RPMI8226 (cell line): ENCODE measurements around the gene TRIM4.
A peak's percentile ranks its signal among the peaks of the same experiment; 100 is the strongest.
"Not testable (repeated sequence)": the region's sequence is repeated elsewhere in the genome, so short reads cannot be mapped to it uniquely, and the experiment has no call there.

ENCODE experiments used
- DNase-seq: peaks from one replicate; pipeline ENCODE4 v3.0.0-alpha.2; 2015

TRIM4 gene, protein sequence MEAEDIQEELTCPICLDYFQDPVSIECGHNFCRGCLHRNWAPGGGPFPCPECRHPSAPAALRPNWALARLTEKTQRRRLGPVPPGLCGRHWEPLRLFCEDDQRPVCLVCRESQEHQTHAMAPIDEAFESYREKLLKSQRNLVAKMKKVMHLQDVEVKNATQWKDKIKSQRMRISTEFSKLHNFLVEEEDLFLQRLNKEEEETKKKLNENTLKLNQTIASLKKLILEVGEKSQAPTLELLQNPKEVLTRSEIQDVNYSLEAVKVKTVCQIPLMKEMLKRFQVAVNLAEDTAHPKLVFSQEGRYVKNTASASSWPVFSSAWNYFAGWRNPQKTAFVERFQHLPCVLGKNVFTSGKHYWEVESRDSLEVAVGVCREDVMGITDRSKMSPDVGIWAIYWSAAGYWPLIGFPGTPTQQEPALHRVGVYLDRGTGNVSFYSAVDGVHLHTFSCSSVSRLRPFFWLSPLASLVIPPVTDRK

DNA sequence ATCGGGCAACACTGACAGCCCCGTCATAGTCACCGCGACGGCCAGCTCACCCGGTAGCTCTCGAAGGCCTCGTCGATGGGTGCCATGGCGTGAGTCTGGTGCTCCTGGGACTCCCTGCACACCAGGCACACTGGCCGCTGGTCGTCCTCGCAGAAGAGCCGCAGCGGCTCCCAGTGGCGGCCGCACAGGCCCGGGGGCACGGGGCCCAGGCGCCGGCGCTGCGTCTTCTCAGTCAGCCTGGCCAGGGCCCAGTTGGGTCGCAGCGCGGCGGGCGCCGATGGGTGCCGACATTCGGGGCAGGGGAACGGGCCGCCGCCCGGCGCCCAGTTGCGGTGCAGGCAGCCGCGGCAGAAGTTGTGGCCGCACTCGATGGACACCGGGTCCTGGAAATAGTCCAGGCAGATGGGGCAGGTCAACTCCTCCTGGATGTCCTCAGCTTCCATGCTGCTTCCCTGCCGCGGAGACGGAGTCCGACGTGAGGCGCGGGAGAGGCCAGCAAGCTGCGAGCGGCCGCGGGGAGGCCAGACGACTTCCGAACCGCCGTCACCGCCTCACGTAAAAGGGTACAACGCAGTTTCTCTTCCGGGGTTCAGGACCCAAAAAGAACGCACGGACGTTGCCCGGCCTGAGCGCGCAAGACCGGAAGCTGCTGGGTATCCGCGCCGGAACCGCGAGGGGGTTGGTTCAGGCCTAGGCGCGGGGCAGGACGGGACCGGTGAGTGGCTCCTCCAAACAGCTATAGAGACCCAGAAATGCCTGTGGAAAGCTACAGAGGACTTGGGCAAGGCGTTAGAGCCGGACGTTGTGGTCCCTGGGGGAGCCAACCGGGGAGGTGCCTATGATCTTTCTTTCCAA lies at the start of gene TRIM4:
Gene TRIM4 (minus strand): TSS at position 572 of the 855 bp plus-strand sequence. CDS start 129 bp downstream, at position 443.
- peak; percentile 97 for DNase-seq

DNA sequence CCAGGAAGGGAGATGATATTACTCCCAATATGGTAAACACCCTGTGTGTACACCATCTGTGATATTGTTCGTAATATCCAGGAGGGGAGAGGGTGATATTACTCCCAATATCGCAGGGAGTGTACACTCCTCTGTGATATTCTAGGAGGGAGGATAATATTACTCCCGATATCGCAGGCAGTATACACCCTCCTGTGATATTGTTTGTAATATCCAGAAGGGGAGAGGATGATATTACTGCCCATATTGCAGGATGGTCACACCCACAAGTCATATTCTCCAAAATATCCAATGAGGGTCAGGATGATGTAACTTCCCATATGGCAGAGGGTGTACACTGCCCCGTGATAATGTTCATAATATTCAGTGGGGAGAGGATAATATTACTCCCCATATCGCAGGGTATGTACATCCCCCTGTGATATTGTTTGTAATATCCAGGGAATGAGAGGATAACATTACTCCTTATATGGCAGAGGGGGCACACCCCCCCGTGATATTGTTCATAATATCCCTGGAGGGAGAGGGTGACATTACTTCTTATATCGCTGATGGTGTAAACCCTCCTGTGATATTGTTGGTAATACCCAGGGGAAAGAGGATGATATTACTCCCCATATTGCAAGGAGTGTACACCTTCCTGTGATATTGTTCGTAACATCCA lies 39.4 kb upstream of the TRIM4 start:
- DNase-seq: no peak

DNA sequence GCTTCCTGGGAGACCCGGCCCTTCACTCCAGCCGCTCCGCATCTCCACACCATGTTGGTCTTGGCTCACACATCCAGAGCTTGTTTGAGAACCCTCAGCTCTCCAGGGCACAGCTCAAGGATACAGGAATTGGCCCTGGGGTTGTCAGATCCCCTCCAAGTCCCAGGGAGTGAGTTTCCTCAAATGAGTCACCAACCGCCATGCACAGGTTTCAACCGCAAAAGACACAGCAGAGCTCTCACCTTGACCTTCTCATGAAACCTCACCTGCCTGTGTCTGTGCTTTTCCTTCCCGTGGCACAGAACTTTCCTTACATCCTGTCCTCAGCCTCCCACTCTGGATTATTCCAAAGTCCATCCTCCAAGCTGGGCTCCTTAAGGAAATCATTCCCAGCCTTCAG lies 35.9 kb upstream of the TRIM4 start:
- peak; percentile 60 for DNase-seq

DNA sequence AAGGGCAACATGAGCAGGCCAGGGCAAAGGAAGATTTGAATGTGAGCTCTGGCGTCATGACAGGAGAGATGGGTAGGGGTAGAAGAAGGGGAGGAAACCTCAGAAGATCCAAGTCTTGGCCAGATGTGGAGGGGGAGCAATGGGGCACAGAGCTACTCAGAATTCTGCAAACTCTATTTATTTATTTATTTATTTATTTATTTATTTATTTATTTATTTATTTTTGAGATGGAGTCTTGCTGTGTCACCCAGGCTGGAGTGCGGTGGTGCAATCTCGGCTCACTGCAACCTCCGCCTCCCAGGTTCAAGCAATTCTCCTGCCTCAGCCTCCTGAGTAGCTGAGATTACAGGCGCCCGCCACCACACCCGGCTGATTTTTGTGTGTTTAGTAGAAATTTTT lies 35.3 kb upstream of the TRIM4 start:
- DNase-seq: not testable (repeated sequence)

DNA sequence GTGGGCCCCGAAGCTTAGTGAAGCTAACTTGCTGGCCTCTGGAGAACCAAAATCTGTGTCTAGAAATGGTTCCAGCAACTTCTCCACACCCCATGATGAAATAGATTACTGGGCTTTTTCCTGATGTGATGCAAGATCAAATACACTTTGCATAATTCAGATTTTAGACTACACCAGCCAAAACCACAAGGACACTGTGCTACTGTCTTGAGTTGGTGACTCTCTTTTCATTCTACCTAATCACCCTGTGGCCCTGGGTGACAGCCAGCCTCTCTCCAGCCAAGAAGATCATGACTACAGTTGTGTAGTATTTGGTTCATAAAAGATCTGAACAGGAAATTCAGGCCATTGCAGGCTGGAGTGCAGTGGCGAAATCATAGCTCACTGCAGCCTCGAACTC lies 34.3 kb upstream of the TRIM4 start:
- peak; percentile 16 for DNase-seq

DNA sequence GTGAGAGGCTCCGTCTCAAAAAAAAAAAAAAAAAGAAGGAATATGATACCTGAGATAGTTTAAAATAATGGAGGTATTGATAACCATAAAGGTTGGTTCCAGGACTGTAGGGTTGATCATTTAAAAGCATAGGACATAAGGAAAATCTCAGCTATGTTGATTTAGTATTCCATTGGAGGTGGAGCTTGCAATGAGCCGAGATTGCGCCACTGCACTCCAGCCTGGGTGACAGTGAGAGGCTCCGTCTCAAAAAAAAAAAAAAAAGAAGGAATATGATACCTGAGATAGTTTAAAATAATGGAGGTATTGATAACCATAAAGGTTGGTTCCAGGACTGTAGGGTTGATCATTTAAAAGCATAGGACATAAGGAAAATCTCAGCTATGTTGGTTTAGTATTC lies 33.3 kb upstream of the TRIM4 start:
- DNase-seq: not testable (repeated sequence)

DNA sequence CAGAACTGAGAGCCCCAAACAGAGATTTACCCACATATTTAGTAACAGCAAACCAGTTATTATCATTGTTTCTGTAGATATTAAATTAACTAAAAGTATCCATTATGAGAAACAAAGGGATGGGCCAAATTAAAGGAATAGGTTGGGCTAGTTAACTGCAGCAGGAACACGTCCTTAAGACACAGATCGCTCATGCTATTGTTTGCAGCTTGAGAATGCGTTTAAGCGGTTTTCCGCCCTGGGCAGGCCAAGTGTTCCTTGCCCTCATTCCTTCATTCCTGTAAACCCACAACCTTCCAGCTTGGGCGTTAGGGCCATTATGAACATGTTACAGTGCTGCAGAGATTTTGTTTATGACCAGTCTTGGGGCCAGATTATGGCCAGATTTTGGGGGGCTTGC lies 31.5 kb upstream of the TRIM4 start:
- DNase-seq: not testable (repeated sequence)

DNA sequence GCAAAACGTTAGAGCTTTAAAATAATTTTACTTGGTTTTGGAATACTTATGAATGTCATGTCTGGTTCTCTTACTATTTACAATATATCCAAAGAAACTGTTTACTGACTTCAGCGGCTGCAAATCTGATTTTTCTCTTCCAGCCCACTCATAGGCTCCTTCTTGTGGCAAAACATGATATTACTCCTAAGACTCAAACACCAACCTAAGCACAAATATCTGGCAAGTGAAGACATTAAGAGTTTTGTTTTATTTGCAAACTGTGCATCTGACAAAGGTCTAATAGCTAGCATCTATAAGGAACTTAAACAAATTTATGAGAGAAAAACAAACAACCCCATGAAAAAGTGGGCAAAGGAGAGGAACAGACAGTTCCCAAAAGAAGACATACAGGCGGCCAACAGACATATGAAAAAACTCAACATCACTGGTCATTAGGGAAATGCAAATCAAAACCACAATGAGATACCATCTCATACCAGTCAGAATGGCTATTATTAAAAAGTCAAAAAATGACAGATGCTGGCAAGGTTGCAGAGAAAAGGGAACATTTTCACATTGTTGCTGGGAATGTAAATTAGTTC lies 30.4 kb upstream of the TRIM4 start:
- peak; percentile 41 for DNase-seq

DNA sequence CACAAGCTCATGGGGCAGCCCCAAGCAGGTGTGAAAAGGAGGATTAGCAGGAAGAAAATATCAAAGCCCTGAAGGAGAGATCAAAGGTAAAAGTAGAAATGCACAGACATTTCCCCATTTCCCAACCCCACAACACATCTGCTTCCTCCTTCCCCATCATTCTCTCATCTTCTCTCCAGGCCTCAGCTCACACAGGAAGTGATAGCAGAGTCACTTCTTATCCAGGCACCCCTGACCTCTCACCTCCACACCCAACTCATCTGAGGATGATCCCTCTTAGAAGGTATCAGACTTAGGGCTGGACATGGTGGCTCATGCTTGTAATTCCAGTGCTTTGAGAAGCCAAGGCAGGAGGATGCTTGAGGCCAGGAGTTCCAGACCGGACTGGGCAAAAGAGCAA lies 28.3 kb upstream of the TRIM4 start:
- DNase-seq: no peak

DNA sequence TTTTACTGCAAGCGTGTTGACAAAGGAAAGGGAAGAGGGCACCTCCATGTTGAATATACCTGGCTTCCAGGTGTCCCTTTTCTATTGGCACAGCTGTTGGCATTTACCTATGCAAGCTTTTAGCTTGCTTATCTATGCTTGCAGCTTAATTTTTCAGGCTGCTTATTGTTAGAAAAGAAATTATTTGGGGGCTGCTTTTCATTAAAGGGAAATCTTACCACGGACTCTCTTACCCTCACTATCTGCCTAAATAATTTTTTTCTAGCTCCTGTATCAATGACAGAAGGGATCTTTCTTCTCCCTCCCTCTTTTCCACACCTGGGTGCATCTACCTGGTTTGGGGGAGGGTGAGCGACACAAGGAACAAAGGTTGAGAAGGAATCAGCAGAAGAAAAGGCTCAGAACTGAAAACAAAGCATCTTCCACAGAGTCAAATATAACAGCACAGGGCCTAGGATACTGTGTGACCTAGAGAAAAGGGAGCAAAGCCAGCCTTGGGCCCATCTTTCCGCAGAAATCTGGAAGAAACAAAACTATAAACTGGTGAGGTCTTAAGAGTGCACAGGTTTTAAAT lies 25.3 kb upstream of the TRIM4 start:
- DNase-seq: no peak

DNA sequence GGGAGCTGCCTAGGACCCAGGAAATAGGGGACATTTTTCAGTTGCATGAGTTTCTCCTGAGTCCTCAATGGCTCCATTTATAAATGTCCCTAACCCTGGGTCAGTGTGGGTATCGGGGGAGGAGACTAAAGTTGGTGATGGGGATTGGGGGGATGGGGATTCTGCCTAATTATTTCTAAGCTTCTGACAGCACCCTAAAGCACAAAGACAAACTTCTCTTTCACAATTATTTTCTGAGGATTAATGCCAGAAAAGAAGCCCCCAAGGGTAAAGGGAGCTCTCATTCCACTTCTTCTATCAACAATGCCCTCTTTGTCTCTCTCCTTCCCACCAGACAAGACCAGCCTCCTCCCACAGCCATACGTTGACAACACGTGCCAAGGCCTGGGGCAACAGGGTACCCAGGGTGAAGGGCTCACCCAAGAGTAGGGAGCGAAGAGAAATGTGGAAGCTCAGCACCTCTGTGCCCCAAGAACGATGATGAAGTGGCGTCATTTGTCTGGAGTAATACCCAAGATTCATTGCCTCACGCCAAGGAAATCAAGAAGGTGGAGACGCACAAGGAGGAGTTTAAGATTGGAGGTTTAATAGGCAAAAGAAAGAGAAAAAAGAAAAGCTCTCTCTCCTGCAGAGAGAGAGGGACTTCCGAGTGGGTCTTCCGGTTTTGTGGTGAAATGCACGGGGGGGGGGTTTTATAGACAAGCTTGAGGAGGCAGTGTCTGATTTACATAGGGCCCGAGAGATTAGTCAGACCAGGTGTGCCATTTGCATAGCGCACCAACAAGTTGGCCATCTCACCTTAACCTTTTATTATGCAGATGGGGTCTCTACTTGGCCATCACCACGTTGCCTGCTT lies 24.5 kb upstream of the TRIM4 start:
- DNase-seq: no peak

DNA sequence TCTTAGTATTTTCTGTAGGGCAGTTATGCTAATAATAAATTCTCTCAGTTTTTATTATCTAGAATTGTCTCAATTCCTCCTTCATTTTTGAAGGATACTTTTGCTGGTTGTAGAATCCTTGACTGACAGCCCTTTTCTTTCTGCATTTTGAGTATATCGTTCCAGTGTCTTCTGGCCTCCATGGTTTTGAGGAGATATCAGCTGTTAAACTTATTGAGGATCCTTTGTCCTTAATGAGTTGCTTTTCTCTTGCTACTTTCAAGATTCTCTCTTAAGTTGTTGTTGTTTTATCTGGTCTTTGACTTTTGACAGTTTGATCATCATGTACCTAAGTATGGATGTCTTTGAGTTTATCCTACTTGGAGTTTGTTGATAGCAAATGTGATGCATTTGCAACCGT lies 19.0 kb upstream of the TRIM4 start:
- DNase-seq: no peak

DNA sequence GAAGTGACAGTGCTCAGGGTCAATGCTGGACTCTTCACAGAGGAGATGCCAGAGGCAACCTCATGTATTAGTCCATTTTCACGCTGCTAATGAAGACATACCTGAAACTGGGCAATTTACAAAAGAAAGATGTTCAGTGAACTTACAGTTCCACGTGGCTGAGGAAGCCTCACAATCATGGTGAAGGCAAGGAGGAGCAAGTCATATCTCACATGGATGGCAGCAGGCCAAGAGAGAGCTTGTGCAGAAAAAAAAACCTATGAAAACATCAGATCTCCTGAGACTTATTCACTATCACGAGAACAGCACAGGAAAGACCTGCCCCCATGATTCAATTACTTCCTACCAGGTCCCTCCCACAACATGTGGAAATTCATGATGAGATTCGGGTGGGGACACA lies 15.7 kb upstream of the TRIM4 start:
- peak; percentile 51 for DNase-seq

DNA sequence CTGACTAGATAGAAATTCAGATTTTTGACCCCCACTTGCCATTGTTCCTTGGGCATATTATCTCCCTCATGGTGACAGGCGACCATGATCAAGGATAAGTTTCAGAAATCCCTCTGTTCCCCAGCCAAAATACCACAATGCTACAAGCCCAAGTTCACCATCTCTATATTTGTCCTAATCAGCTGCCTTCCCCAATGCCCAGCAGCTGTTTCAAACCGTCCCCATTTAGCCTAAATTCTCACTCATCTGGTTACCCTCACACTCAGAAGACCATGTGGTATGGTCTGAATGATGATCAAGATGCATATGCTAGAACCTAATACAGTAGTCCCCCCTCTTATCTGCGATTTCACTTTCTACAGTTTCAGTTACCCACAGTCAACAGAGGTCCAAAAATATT lies 11.0 kb upstream of the TRIM4 start:
- DNase-seq: no peak

DNA sequence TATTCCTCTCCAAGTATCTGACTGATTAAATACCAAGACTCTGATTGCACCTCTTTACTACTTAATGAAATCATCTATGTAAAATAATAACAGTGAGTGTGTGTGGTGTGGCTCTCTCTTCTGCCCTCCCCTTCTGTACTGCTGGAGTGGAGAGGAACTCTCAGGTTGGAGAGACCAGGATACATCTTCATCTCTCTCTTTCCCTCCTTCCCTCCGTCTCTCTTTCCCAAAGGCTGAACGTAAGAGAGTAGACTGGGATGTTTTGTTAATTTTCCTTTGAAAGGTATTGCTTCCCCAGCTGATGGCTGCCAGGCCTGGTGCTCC lies 10.4 kb upstream of the TRIM4 start:
- DNase-seq: no peak

DNA sequence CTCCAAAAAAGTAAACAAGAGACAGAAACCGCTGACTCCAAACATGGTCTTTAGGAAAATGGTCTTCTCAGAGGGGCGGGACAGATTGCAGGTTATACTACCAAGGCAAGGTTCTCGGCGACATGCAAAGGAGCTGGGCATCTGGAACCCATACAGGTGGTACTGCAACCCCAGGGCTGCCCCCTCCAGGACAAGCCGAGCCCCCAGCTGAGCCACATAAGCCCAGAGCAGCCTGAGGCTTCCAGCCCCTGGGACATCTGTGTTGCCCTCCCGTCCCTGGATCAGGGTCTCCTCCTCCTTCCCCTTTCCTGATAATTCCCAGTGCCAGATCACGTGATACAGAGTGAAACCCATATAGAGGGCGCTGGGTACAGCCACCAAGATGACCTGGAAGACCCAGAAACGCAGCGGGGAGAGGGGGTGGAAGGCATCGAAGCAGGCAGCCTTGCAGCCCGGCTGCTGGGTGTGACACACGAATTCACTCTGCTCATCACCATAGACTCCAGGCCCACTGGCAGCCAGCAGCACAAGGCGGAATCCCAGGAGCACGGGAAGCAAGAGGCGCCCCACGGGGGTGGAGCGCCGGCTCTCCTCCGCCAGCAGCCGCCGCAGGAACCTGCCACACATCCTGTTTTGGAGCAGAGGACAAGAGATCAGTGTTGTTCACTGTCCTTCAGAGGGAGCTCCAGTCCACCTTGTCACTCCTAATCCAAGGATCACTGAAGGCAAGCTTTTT lies 9.8 kb upstream of the TRIM4 start, which contains the start of gene GJC3:
Gene GJC3 (minus strand): TSS at position 627 of the 736 bp plus-strand sequence. CDS start 0 bp downstream, at position 627.
- DNase-seq: peak; percentile 66

DNA sequence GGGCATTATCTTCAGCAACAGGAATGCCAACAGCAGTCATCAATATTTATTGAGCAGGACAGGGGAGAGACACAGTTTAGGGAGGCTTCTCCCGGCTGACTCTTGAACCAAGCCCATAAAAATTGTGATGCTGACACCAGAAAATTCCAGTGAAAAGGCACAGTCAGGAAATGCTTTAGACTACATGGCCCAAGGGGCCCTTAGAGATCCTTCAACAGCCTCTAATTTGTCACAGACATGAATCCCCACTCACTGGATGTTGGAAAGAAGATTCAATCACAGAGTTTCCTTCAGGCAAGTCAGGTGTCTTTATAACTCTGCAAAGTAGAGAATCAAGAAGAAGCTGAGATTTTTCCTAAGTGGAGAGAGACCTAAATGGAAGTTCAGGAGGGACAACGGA lies 8.9 kb upstream of the TRIM4 start:
- DNase-seq: no peak

DNA sequence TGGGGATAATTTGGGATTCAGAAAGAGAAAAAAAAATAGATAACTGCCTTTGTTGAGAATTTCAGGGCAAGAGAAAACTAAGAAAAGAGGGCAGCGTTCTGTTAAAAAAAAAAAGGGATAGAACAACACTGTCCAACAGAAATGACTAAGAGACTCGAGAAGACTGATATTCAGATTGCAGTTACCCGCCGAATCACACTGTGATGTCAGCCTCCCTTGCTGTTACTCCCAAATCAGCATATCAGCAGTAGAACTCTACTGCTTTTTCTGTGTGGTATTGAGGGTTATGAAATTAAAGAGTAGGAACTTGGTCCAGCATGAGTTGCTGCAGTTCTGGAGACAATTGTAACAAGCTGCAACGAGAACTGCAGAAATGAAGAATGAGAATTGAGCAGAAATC lies 8.2 kb upstream of the TRIM4 start:
- DNase-seq: no peak

DNA sequence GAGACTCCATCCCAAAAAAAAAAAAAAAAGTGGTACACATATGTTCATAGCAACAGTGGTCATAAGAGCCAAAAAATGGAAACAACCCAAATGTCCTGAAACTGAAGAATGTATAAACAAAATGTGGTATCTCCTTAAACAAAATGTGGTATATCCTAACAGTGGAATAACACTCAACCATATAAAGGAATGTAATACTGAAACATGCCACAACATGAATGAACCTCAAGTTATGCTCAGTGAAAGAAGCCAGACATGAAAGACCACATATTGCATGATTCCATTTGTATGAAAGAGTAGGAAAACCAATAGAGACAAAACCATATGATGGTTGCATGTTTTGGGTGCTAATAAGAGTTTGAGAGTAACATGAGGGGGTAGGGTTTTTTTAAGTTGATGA lies 7.0 kb upstream of the TRIM4 start:
- DNase-seq: no peak

DNA sequence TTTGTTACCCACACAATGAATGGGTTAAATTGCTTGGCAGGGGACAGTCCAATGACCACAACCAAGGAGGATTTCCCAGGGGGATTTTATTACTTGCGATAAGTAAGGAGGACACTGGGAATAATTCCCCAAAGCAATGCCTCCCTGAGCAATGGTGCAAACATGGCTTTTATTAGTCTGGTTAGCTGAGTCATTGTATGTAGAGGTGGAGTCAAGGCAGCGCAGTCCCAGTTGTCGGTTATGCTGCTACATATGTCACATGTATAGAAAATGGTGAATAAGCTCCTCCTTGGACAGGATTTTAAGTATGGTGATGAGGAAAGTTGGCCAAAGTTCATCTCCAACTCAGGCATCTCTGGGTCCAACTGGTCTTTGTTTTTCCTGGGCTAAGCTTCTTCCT lies 3.9 kb upstream of the TRIM4 start:
- no peak for DNase-seq

DNA sequence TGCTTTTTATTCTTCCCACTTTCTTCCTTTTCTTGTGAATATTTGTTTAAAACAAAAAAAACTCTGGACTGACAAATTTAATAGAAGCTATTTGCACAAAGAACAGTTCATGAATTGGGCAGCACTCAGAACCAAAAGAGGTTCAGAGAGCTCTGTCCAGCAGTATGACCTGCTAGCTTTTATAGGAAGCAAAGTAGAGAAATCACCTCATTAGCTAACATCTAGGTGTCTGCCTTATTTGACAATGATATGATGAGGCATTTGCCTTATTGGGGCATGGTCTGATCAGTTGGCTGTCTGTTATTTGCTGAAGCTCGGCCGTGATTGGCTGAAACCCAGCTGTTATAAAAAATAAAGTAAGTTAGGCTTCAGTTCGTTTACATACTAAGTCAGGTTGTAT lies 819 bp upstream of the TRIM4 start:
- no peak for DNase-seq
